Fibroblast of peridontal ligament (primary cell): ENCODE data around the gene HOXC13.

ENCODE experiments used
- DNase-seq: peaks from one replicate; pipeline ENCODE4 v3.0.0-alpha.2; 2010; ENCODE audit errors: extremely low read depth

Gene HOXC13

GRCh38 chr12:53939141-53940108 is 794 bp downstream of the HOXC13 start:
- no peak for DNase-seq

DNA sequence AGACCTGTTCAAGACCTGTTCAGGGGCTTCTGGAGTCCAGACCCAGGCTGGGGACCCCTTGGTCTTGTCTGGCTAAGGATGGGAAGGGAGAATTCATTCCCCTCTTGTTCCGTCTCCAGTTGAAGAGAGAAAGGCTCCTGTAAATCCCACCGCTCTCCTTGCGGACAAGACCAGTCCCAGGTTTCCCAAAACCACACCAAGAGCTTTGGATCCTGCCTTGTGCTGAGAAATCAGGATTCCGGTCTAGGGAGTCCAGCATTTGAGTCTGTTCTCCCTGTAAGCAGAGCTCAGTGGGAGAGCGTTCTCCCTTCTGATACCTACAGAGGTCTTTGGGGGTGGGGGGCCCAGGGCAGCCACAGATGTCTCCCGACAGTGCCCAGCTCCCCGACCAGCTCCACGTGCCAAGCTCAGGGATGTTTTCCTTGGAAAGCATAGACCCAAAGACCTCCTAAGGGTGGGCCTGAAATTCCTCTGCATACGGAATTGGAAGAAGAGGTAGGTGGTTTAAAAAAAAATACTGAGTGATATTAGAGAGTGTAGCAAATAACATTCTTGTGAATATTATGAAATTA is 1.9 kb downstream of the HOXC13 start:
- DNase-seq: no peak

DNA sequence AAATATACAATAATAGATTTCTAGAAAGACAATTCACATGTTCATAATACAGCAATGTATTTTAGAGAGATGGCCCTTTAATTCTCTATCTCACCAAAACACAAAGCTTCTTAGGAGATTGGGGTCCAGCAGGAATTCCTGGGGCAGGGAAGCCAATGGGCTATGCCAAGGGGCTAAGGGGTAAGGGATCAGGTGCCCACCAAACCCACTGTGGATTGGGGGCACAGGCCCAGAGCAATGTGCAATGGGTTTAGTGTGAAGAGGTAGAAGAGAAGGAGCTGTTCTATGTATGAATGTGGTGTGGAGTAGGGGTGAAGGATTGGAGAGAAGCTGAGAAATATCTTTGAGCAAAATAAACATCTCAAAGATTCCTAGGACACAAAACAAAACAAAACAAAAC is 2.6 kb downstream of the HOXC13 start:
- no peak for DNase-seq

DNA sequence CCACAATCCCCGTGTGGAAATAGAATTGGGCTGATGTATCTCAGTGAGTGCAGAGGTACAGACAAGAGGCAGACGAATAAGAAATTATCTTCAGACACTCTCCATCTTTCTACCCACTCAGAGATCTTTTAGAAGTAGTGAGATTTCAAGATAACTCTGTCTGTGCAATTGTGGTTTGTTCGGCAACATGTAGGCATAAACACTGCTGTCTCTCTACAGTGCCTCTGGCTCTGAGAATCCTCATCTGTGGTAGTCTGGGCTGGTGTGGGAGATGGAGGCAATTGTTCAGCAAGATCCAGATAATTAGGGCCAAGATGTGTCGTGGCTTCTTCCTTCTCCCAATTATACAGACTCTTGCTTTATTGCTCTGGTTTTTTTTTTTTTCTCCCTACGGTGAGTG is 3.1 kb downstream of the HOXC13 start:
- no peak for DNase-seq

DNA sequence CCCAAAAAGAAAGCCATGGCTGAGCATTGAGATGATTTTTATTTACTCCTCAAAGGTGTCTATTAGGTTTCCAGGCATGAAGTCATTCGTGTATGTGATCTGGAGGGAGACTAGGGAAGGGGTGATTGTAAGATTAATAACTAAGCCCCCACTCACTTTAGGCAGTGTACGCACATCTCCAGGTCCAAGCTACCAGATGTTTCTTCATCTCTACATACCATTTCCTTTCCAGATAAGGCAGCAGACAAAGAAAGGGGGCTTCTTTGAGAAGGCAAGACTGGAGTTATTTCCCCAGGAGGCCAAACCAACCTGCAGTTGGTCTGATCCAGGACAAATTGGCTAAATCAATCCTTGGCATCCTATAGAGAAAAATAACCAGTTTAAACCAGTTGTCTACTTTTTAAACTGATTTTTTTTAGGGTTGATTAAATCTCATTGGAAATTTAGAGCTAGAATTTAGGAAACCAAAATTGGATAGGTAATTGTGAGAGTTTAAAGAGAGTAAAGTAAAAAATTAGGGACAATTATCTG is 3.9 kb downstream of the HOXC13 start:
- DNase-seq: no peak

- no peak for DNase-seq
Observed at GRCh38 chr12:53944209-53944608, 5.6 kb downstream of the HOXC13 start.

DNA sequence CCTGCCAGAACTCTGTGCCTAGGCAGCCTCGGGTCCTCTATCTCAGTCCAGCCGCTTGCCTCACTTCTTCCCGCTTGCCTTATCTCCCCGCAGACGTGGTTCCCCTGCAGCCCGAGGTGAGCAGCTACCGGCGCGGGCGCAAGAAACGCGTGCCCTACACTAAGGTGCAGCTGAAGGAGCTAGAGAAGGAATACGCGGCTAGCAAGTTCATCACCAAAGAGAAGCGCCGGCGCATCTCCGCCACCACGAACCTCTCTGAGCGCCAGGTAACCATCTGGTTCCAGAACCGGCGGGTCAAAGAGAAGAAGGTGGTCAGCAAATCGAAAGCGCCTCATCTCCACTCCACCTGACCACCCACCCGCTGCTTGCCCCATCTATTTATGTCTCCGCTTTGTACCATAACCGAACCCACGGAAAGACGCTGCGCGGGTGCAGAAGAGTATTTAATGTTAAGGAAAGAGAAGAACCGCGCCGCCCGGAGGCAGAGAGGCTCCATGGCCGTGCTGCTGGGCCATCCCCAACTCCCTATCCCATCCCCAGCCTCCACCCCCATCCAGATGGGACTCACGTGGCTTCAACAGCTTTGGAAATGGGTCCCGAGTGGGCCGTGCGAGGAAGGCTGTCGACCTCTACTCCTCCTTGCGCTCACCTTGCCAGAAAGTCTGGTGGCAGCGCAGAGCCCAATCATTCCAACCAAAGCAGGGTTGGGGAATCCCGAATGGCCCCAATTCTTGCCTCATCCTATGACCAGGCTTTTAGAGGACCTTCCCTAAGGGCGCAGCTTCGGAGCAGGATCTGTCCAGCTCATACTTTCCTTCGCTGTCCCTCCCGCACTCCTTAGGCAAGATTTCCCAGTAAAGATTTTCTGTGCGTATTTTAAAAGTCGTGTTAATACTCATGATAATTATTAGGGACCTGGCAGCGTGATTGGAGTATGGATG is 6.5 kb downstream of the HOXC13 start:
- no peak for DNase-seq

DNA sequence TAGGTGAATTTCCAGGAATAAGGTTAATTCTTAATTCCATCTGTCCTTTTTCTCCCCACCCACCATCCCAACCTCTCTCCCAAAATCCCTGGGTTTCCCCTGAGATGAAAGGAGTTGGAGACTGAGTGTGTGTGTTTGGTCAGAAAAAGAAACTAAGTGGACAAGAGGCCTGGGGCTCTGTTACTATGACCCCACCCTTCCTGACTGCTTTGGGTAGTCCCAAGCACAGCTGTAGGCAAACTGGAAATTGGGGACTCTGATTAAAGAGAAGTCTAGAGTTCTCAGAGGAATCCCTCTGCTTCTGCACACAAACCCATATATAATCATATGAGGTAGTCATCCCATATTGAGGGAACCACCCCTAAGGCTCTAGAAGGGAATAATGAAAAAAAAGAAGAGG is 9.1 kb downstream of the HOXC13 start:
- DNase-seq: no peak

DNA sequence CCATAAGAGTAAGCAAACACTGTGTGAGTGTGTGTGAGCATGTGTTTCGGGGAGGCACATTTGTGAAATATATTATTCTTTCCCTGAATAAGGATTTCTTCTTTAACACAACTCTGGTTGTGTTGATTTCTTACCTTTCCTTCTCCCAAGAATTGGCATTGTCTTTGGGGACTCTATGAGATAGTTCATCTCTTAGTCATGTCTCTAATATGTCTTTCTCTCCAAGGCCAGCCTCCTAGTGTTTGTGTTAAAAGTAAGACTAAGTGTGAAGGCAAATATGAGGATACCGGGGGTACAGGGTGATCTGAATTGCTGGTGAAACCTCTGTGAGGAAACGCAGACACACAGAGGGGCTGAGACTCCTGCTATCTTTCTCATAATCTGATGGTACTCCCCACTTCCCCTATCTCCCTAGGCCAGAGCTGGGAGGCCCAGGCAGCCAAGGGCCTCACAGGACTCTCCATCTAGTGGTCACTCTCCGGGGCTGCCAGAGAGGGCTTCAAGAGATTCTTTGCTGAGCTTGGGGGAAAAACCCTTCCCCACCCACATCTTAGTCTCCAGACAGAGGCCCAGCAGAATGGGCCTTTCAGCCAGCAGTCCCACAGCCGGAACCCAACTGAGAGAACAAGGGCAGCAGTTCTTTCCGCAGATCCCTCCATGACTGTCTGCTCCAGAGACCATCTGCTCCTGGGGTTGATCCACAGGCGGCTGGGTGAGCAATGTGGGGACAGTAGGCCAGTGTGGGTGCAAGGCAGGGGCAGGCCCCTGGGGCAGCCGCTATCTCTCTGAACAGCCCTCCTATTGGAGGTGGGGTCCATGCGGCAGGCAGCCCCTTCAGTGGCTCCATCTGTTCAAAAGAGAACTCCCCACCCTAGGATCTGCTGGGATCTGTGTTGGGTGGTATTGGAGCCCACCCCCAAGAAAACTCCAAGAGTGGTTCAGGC is 10.3 kb downstream of the HOXC13 start:
- DNase-seq: no peak

DNA sequence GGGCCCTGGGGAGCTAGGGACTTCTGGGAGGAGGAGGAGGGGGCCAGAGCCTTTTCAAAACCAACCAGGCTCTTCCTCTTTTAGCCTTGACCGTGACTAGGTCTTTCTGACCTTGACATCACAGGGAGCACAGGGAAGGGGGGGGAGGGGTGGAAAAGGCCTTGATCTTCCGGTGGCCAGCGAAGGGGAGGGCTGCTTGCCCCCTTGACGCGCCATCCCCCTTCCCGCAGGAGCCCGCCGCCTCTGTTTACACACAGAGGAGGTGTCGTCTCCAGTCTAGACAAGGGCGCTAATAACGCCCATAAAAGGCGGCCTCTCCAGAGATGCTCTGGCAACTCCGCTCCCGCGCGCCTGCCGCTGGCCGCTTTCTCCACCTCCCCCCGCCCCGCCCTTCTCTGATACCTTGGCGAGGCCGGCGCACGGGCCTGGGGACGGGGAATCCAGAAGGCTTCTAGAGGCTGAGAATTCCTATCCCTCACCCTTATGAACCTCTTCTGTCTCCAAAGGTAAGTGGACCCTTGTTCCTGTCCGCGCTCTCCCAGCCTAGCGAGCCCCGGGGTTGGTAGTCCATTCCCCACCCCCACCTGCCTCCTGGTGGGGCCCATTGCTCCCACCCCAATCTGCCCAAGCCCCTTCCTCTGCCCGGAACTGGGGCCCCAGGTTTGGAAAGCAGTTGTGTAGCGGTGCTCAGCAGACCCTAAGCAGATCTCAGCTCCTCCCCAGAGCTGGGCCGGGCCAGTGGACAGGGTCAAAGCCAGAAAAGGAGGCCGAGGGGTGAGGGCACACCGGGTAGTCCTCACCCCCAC is 11.2 kb downstream of the HOXC13 start:
- DNase-seq: no peak

DNA sequence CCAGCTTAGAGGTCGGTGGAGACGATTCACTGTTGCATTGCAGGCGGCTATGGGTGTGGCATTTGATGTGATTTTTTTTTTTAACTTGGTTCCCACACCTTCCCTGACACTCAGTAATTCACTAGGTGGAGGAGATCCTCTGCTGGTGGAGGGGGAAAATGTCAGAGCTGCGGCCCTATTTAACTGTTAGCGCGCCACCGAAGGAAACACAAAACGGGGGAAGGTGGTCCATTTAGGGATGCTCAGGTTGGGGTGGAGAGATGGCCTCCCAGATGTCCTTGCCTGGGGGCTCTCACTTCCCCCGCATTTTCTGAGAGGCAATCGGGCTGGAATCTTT is 11.8 kb downstream of the HOXC13 start:
- no peak for DNase-seq

DNA sequence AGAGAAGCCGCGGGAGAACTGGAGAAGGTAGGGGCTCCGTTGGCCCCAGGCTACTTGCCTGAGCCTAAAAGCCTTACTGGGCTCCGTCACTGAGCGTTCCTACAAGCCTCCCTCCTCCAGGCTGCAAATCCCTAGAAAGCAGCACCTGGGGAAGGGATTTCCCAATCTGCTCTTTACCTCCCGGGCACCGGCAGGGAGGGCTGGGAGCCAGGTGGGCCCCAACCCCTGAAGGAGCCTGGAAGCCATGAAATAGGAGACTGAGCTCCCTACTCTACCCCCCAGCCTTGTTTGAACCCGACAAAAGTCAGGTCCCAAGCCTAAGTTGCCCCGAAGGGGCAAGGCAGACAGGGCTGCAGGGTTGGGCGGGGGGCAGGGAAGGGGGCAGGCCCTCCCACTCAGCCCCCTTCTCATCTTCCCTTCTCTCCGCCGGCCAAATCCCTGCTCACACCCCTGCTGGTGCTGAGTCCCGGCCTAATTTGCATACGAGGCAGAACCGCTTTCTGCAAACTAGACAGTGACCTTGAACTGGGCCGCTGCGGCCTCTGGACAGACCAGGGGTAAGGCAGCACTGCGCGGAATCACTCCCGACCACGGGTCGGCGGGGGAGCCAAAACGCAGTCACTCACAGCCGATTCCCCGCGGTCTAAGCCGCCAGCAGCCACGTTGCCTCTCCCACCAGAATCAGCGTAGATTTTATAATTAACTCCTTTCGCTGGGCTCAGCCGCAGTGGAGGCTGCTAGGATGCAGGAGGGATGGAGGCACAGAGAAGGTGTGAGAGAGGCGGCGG is 12.4 kb downstream of the HOXC13 start:
- no peak for DNase-seq

- DNase-seq: no peak
Observed at GRCh38 chr12:53951577-53952334, 13.1 kb downstream of the HOXC13 start.

GRCh38 chr12:53952335-53952694 is 13.7 kb downstream of the HOXC13 start:
- no peak for DNase-seq

GRCh38 chr12:53952871-53953734 is 14.5 kb downstream of the HOXC13 start:
- DNase-seq: no peak

DNA sequence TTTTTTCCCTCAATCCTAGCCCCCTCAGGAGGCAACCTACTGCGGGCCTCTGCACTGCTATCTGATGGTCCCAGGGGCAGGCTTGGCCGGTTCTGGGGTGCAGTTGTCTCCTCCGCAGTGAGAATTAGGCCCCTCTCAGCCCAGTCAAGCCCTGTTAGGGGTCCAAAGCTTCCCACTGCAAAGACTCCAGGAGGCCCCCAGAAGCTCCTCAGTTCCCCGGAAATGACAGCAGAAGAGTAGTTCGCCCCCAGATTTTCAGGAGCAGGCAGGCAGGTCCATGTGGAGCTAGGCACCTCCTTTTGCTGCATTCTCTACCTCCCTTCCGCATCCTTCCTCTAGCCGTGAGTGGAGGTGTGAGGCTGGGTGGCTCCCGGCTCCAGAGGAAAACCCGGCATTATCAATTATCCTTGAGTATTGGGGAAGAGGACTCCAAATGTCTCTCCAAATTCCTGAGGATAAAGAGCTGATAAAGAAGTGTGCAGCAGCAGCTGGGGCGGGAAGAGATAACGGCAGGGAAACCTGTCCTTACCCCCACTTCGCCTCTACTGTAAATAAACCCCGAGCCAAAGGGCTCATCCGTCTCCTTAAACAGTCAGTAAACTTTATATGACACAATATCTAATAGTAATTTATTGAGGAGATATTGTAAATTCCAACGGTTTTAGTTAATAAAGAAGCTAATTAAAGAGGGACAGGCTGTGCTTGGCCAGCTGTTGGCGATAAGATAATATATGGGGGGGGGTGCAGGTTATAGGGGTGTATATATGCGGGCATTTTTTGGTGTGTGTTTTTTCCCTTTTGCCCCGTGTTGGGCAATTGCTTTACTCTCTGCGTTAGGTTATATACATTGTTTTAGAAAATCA is 15.4 kb downstream of the HOXC13 start:
- DNase-seq: no peak

DNA sequence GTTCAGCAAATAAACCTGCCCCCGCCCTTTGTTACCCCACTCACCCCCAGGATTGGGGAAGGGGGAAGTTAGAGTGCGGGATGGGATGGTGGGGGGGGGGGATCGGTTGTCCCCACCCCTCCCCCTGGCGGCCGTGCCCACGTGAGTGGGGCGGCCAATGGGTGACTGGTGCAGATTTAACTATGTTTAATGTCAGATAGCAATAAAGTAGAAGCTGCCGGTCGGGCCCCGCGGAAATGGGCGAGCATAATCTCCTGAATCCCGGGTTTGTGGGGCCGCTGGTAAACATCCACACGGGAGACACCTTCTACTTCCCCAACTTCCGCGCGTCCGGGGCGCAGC is 16.0 kb downstream of the HOXC13 start, which contains the start of gene HOXC12:
Gene HOXC12 (plus strand): TSS at position 210 of the 342 bp plus-strand sequence. CDS start 27 bp downstream, at position 237.
- DNase-seq: no peak
